HG02623 (cell line): ENCODE data around the gene CFAP68.
"Not testable (repeated sequence)": the region's sequence is repeated elsewhere in the genome, so short reads cannot be mapped to it uniquely, and the experiment has no call there.

Experiments used
- ATAC-seq: cut with Tn5 transposase; IDR thresholded peaks from one replicate; pipeline ENCODE4 v1.9.1; 2021; ENCODE audit warnings: moderate library complexity; ENCODE audit not compliant: unreplicated experiment

Gene CFAP68

GRCh38 chr11:111916768-111917167 is 37.4 kb downstream of the CFAP68 start:
- no peak for ATAC-seq

GRCh38 chr11:111917312-111917711 is 38.0 kb downstream of the CFAP68 start:
- no peak for ATAC-seq

- ATAC-seq = no peak
Observed at GRCh38 chr11:111917788-111918187, 38.4 kb downstream of the CFAP68 start.

- no peak for ATAC-seq
Observed at GRCh38 chr11:111918390-111919256, 39.3 kb downstream of the CFAP68 start, which contains the start of gene C11orf52. Gene C11orf52, plus strand, starts transcription at chr11:111918913. Its CDS starts 60 bp downstream, at chr11:111918973.

GRCh38 chr11:111920908-111921307 is 41.6 kb downstream of the CFAP68 start:
- no peak for ATAC-seq

GRCh38 chr11:111921541-111922230 is 42.3 kb downstream of the CFAP68 start:
- ATAC-seq = no peak

GRCh38 chr11:111922803-111923202 is 43.5 kb downstream of the CFAP68 start:
- no peak for ATAC-seq

GRCh38 chr11:111923351-111923788 is 44.0 kb downstream of the CFAP68 start:
- ATAC-seq = no peak

GRCh38 chr11:111923951-111924350 is 44.6 kb downstream of the CFAP68 start:
- ATAC-seq = no peak

GRCh38 chr11:111925953-111926352 is 46.6 kb downstream of the CFAP68 start:
- ATAC-seq = no peak

GRCh38 chr11:111926505-111927391 is 47.4 kb downstream of the CFAP68 start:
- peak; percentile 89 for ATAC-seq

- no peak for ATAC-seq
Observed at GRCh38 chr11:111930472-111930871, 51.1 kb downstream of the CFAP68 start.

GRCh38 chr11:111932611-111932950 is 53.2 kb downstream of the CFAP68 start:
- no peak for ATAC-seq

GRCh38 chr11:111933176-111933575 is 53.8 kb downstream of the CFAP68 start:
- ATAC-seq = not testable (repeated sequence)

GRCh38 chr11:111933872-111934271 is 54.5 kb downstream of the CFAP68 start:
- ATAC-seq = no peak

GRCh38 chr11:111934306-111934705 is 55.0 kb downstream of the CFAP68 start:
- no peak for ATAC-seq
